Stimulated activated naive CD8-positive, alpha-beta T cell treated with anti-CD3 and anti-CD28 coated beads, Interleukin-15, Interleukin-2, amounts not matched to agents 100 ng/mL and 50 ng/mL, for 24 hours (primary cell): Measurements from ENCODE around the gene SLC25A43.
A peak's percentile ranks its signal among the peaks of the same experiment; 100 is the strongest.
"Not testable (repeated sequence)": the region's sequence is repeated elsewhere in the genome, so short reads cannot be mapped to it uniquely, and the experiment has no call there.

Source experiments
- H3K27ac Mint-ChIP-seq: one replicate; pipeline ENCODE4 v1.8.0; 2021; ENCODE audit warnings: mild to moderate bottlenecking, mixed read lengths
- H3K27me3 Mint-ChIP-seq: one replicate; pipeline ENCODE4 v1.8.0; 2021; ENCODE audit warnings: mixed read lengths
- H3K36me3 Mint-ChIP-seq: one replicate; pipeline ENCODE4 v1.8.0; 2021; ENCODE audit warnings: low read depth, mixed read lengths
- H3K4me1 Mint-ChIP-seq: one replicate; pipeline ENCODE4 v1.8.0; 2021; ENCODE audit warnings: low read depth, mixed read lengths
- H3K4me3 Mint-ChIP-seq: one replicate; pipeline ENCODE4 v1.8.0; 2021; ENCODE audit warnings: mild to moderate bottlenecking, mixed read lengths
- H3K9me3 Mint-ChIP-seq: one replicate; pipeline ENCODE4 v1.8.0; 2021; ENCODE audit warnings: mixed read lengths

SLC25A43 gene

DNA sequence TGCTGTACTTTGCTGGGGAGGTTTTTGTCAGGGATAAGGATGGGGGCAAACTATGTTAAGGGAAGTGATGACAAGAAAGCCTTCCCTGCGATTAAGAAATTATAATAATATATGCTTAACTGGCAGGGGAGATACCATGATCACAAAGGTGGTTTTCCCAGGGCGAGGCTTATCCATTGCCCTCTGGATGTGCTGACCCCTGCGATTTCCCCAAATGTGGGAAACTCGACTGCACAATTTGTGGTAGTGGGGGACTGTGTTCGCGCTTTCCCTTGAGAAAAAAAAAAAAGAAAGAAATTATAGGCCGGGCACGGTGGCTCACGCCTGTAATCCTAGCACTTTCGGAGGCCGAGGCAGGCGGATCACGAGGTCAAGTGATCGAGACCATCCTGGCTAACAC, 24.5 kb downstream of the SLC25A43 start:
- Mint-ChIP-seq H3K27ac (no peak overlapping the region), H3K4me3 (no peak overlapping the region), H3K9me3 (no peaks in the 10 kb centered on the region), H3K4me1 (peaks cover 20% of the 10 kb centered on the region), H3K27me3 (no peaks in the 10 kb centered on the region), H3K36me3 (peaks cover 6% of the 10 kb centered on the region)

DNA sequence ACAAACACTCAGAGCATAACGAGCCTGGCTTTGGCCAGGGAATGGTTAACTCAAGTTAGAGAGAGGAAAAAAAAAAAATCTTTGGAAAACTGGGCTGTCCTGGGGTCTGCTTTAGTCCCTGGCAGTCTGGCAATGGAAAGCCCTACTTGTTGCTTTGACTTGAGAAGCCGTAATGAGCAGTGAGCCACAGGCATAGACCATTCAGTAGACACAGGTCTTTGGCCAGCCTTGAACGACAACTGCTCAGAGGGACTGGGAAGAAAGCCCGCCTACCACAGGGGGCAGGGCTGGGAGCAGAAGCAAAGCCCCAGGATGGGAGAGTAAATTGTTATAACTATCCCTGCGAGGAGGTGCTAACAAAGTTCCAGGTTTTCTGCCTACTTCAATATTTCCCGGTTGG, 25.9 kb downstream of the SLC25A43 start:
- Mint-ChIP-seq H3K4me1 (peaks cover 20% of the 10 kb centered on the region), H3K4me3 (no peak overlapping the region), H3K36me3 (no peaks in the 10 kb centered on the region), H3K27ac (no peak overlapping the region), H3K27me3 (no peaks in the 10 kb centered on the region), H3K9me3 (no peaks in the 10 kb centered on the region)

DNA sequence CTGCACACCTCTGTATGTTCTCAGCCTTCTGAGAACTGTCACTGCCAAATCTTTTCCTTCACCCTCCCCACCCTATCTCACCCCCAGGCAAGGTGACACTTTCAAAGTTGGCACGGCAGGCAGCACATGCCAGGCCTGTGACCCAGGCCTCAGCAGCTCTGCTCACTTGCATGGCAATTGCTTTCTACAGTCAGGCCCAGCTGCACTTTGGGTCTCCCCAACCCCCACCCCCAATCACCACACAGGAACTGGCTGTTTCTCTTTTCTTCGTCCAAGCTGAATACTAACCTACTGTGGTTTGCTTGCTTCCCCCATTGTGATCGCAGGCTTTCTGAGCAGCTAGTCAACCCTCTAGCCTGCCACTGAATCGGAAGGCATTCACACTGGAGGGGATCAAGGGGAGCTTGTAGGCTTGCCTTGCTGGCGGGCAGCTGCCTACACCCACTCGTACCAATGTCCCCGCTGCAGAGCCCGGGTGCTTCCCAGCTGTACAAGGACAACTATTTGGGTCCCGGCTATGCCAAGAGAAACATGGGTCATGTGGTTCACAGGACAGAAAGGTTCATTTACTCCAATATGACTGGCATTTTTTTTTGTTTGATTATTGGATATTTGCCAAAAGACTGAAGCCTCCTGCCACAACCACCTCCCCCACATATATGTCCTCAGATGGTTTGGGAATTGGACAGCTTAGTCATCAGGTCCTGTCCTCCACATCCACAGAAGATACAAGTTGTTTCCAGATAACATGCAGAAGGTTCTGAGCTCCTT, 28.1 kb downstream of the SLC25A43 start:
- peak overlapping the region; percentile 40 for H3K27ac Mint-ChIP-seq
- H3K9me3 Mint-ChIP-seq, result no peaks in the 10 kb centered on the region
- no peak overlapping the region for H3K4me3 Mint-ChIP-seq
- H3K4me1 Mint-ChIP-seq, result peaks cover 20% of the 10 kb centered on the region
- H3K36me3 Mint-ChIP-seq, result no peaks in the 10 kb centered on the region
- H3K27me3 Mint-ChIP-seq, result no peaks in the 10 kb centered on the region

DNA sequence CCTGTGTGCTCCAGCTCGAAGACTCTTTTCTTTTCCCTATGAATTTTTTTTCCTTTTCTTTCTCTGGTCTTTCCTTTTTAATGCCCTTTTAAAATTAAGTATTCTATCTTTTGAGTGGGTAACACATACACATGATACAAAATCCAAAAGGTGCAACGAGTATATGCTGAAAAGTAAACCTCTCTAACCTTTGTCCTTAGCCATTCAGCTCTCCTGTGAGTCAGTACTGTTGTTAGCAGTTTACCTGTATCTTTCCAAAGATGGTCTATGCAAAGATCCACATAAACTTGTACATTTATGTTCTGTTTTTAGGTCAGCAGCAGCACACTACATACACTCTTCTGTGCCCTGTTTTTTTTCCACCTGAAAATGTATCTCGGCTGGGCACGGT, 28.7 kb downstream of the SLC25A43 start:
- no peaks in the 10 kb centered on the region for H3K9me3 Mint-ChIP-seq
- H3K36me3 Mint-ChIP-seq, result no peaks in the 10 kb centered on the region
- no peaks in the 10 kb centered on the region for H3K27me3 Mint-ChIP-seq
- no peak overlapping the region for H3K4me3 Mint-ChIP-seq
- peaks cover 20% of the 10 kb centered on the region for H3K4me1 Mint-ChIP-seq
- H3K27ac Mint-ChIP-seq, result peak overlapping the region; percentile 40

DNA sequence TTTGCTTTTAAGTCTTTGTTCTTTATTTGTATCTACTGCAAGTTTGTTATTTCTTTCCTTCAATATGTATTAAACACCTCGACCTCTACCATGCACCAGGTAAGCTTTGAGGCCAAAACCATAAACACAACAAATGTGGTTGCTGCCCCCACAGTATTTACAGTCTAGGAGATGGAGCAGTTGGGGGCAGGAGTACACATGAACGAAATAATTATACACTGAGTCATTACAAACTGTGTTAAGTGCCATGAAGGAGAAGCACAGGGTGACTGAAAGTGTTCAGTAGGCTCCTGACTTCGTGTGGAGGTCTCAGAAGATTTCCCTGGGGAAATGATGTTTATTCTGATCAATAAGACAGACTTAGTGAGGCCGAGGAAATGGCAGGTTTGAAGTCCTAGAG, 30.3 kb downstream of the SLC25A43 start:
- no peak overlapping the region for H3K4me3 Mint-ChIP-seq
- peaks cover 10% of the 10 kb centered on the region for H3K36me3 Mint-ChIP-seq
- H3K27me3 Mint-ChIP-seq, result no peaks in the 10 kb centered on the region
- no peak overlapping the region for H3K27ac Mint-ChIP-seq
- H3K4me1 Mint-ChIP-seq, result peaks cover 20% of the 10 kb centered on the region
- no peaks in the 10 kb centered on the region for H3K9me3 Mint-ChIP-seq

DNA sequence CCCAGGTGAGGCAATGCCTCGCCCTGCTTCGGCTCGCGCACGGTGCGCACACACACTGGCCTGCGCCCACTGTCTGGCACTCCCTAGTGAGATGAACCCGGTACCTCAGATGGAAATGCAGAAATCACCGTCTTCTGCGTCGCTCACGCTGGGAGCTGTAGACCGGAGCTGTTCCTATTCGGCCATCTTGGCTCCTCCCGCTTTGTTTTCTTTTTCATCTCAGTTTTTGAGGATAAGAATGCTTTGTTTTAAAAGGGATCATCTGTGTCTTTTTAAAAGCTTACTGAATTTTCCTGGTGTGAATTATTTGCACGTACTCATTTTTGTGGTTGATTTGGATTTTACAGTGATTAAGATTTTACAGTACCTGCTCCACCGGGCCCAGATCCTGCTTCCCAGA, 42.2 kb downstream of the SLC25A43 start:
- not testable (repeated sequence) for H3K9me3 Mint-ChIP-seq, H3K27me3 Mint-ChIP-seq, H3K4me1 Mint-ChIP-seq, H3K27ac Mint-ChIP-seq, H3K36me3 Mint-ChIP-seq, H3K4me3 Mint-ChIP-seq

DNA sequence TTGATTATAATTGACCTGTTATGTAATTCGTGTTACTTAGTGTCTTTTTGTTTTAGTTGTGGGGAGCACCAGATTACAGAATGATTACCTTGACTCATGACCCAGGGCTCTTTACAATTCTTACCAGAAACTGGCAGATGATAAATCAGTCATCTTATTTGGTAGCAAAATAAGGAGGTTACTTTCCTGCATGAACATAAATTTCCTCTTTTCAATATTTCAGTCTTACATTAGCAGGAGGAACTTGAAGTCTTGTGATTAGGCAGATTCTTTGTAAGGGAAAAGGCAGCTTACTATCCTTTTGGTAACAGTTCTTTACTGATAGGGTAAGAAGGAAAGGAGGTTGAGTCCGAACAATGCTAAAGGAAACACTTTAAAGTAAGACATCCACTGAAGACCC, 43.1 kb downstream of the SLC25A43 start:
- H3K9me3 Mint-ChIP-seq, result no peaks in the 10 kb centered on the region
- no peak overlapping the region for H3K27ac Mint-ChIP-seq
- H3K36me3 Mint-ChIP-seq, result no peaks in the 10 kb centered on the region
- H3K4me3 Mint-ChIP-seq, result no peak overlapping the region
- H3K27me3 Mint-ChIP-seq, result no peaks in the 10 kb centered on the region
- no peaks in the 10 kb centered on the region for H3K4me1 Mint-ChIP-seq

DNA sequence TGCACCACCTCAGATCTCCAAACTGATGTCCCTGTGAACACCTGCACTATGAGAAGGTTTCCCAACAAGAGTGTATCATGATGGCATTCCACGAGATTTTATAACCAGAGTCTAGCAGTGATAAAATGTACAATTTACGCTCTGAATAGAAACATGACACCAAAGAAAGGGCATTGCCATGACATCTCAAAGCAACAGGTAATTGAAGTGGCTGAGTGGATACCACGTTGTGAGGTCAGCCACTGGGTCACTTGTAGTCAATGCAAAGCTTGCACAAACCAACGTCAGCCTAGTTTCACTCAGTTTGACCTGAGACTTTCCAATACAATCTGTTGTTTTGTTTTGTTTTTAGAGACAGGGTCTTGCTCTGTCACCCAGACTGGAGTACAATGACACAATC, 54.1 kb downstream of the SLC25A43 start:
- Mint-ChIP-seq H3K27me3 (no peaks in the 10 kb centered on the region), H3K4me1 (no peaks in the 10 kb centered on the region), H3K36me3 (peaks cover 4% of the 10 kb centered on the region), H3K4me3 (no peak overlapping the region), H3K9me3 (no peaks in the 10 kb centered on the region), H3K27ac (no peak overlapping the region)

DNA sequence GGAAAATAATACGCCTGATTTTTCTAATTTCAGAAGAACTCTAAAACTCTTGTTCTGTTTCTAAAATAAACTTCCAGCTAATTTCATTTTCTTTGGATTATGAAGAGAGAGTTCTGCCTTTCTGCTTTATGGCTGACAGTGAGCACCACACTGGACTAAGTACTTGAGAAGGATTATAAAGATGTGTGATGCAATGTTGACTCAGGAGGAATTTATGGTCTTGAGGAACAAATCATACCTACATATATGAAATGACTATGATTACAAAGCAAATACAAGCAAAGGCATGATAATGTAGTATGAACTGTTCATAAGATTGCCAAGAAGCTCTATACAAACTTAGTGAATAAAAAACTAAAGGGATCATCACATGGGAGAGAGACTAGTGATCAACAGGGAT, 56.1 kb downstream of the SLC25A43 start:
- no peaks in the 10 kb centered on the region for H3K27me3 Mint-ChIP-seq

DNA sequence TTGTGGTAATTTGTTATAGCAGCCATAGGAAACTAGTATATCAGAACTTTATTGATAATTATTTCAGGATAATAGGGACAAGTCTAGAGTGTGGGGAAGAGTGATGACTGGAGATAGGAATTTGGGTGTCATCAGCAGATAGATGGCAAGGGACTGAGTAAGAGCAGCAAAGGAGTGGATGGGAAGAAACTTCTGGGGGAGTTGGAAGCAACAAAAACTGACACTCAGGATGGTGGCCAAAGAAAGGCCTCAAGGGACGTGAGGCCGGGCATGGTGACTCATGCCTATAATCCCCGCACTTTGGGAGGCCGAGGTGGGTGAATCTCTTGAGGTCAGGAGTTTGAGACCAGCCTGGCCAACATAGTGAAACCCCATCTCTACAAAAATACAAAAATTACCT, 60.0 kb downstream of the SLC25A43 start:
- no peak overlapping the region for H3K27ac Mint-ChIP-seq
- H3K4me1 Mint-ChIP-seq, result no peaks in the 10 kb centered on the region
- no peak overlapping the region for H3K4me3 Mint-ChIP-seq
- no peaks in the 10 kb centered on the region for H3K9me3 Mint-ChIP-seq
- H3K27me3 Mint-ChIP-seq, result no peaks in the 10 kb centered on the region
- H3K36me3 Mint-ChIP-seq, result no peaks in the 10 kb centered on the region

More for the DNA sequence above, 56.1 kb downstream of the SLC25A43 start:
- Mint-ChIP-seq H3K4me1 (no peaks in the 10 kb centered on the region), H3K9me3 (no peaks in the 10 kb centered on the region), H3K27ac (no peak overlapping the region), H3K36me3 (peaks cover 4% of the 10 kb centered on the region), H3K4me3 (no peak overlapping the region)

DNA sequence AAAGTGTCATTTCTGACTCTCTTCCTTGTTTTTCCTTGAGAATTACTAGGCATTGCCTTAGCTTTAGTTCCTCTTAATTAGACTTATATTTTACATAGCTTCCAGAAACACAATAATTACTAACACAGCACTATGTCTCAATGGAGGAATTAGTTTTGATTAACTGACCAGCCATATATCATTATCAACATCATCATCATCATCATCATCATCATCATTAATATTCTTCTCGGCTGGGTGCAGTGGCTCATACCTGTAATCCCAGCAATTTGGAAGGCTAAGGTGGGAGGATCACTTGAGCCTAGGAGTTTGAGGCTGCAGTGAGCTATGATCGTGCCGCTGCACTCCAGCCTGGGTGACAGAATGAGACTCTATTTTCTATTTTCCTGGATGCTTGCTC, 66.4 kb downstream of the SLC25A43 start:
- no peak overlapping the region for H3K4me3 Mint-ChIP-seq
- H3K36me3 Mint-ChIP-seq, result peaks cover 15% of the 10 kb centered on the region
- H3K9me3 Mint-ChIP-seq, result no peaks in the 10 kb centered on the region
- peaks cover 14% of the 10 kb centered on the region for H3K4me1 Mint-ChIP-seq
- H3K27ac Mint-ChIP-seq, result no peak overlapping the region
- no peaks in the 10 kb centered on the region for H3K27me3 Mint-ChIP-seq

DNA sequence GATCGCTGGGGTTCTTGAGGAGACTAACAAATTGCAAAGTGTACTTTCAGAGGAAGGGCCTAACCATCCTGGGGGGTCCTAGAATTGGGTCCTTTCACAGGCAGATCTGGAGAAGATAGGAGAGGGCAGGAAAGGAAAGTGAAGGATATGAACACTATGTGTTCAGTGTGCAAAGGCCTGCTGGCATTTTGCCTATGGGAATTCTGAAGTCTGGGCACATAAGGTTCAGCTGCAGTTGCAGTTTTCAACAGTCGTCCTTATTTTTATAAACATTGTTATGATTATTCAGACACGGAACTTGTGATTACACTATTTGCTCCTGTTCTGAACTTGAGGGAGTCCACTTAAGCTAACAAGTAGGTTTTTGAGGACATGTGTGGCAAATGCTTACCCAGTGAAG, 67.8 kb downstream of the SLC25A43 start:
- H3K27me3 Mint-ChIP-seq, result no peaks in the 10 kb centered on the region
- no peaks in the 10 kb centered on the region for H3K9me3 Mint-ChIP-seq
- H3K4me3 Mint-ChIP-seq, result no peak overlapping the region
- H3K4me1 Mint-ChIP-seq, result peaks cover 17% of the 10 kb centered on the region
- peaks cover 25% of the 10 kb centered on the region for H3K36me3 Mint-ChIP-seq
- H3K27ac Mint-ChIP-seq, result no peak overlapping the region

DNA sequence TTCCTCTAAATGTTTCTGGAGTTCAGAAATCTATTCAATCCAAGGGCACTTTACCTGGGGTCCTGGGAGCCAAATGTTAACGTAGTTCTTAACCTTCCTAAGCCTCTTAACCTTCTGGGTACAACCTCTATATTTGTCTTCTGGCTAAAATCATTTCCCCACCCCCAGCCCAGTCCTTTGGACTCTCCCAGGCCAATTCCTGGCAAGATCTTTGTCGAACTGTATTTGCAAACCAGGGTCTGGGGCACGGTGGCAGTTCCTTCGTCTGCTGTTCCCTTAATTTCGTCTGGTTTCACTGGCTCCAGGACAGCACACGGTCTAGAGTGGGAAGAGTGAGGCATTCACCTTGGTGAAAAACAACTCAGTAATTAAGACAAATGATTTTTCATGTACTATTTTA, 68.3 kb downstream of the SLC25A43 start:
- Mint-ChIP-seq H3K36me3 (peaks cover 25% of the 10 kb centered on the region), H3K27ac (no peak overlapping the region), H3K4me1 (peaks cover 17% of the 10 kb centered on the region), H3K27me3 (no peaks in the 10 kb centered on the region), H3K4me3 (peak overlapping the region; percentile 88), H3K9me3 (no peaks in the 10 kb centered on the region)

DNA sequence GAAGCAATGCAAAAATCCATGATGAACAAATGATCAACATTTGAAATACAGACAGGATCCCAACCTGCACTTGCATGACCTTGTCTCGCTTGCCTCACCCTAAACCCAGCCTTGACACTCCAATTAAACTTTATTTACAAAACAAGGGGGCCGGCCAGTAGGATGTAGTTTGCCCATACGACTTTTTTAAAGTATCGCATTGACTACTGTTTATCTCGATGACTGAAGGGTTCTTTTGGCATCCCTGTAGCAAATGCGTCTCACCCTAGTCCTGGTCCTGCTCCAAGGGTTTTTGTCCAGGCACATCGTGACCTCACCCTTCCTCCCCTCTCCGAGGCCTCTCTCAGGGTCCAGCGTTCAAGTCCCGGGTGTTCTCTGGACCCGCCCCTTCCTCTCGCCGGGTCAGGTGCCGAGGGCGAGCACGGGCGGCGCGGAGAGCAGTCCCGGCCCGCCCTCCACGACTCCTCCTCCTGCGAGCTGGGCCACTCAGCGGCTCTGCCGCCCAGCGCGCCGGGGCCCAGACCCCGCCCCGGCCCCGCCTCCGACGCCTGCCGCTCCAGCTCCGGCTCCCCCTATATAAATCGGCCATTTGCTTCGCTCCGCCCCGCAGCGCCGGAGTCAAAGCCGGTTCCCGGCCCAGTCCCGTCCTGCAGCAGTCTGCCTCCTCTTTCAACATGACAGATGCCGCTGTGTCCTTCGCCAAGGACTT, 68.9 kb downstream of the SLC25A43 start, which contains the start of gene SLC25A5:
Gene SLC25A5 (plus strand): TSS at position 603 of the 709 bp plus-strand sequence. CDS start 72 bp downstream, at position 675.
- H3K27ac Mint-ChIP-seq, result peak within 1 kb of the TSS; percentile 88
- H3K4me3 Mint-ChIP-seq, result peak within 1 kb of the TSS; percentile 88
- H3K9me3 Mint-ChIP-seq, result no peaks in the 10 kb centered on the region
- no peaks in the 10 kb centered on the region for H3K27me3 Mint-ChIP-seq
- peaks cover 17% of the 10 kb centered on the region for H3K4me1 Mint-ChIP-seq
- H3K36me3 Mint-ChIP-seq, result peaks cover 28% of the 10 kb centered on the region

DNA sequence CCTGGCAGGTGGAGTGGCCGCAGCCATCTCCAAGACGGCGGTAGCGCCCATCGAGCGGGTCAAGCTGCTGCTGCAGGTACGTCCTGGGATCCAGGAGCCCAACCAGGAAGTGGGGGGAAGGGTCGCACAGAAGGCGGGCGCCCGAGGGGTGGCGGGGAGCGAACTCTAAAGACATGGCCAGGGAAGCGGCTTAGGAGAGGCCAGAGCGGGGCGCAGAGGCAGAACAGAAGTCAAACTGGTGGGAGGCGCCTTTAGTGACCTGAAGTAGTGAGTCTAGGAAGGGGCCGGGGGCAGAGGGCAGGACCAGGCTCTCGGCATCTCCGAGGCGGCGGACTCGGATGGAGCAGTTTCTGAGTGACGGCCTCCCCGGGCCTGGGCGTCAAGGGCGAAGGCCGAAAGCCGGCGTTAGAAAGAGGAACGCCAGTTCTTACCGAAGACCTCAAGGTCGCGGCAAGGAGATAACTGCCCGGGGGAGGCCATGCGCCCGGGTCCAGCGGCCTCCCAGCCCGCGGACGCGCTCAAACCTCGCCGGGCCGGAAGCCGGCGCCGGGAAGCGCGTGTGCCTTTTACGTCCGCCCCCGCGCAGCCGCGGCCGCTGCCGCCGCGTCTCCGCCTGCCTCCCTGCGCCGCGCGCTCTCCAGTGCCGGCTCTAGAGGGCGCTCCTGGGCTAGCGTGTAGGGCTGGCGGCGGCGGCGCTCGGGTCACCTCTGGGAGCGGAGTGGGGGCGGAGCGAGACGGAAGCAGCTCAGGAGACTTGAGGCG, 69.6 kb downstream of the SLC25A43 start:
- peak overlapping the region; percentile 88 for H3K4me3 Mint-ChIP-seq
- peak overlapping the region; percentile 88 for H3K27ac Mint-ChIP-seq
- H3K27me3 Mint-ChIP-seq, result no peaks in the 10 kb centered on the region
- H3K9me3 Mint-ChIP-seq, result no peaks in the 10 kb centered on the region
- peaks cover 17% of the 10 kb centered on the region for H3K4me1 Mint-ChIP-seq
- H3K36me3 Mint-ChIP-seq, result peaks cover 28% of the 10 kb centered on the region
